Tibial nerve (tissue), 4 donors: ENCODE data around the gene PPARGC1A. TPM values are rescaled to one million over a fixed set of nuclear protein-coding genes. Genes with fewer than 3 reads are reported as not detected.
A peak's percentile ranks its signal among the peaks of the same experiment; 100 is the strongest.

Source experiments
- DNase-seq, 2 donors: peaks; one replicate each; pipeline ENCODE4 v3.0.0-alpha.2; 2019; ENCODE audit warnings: low spot score in 2 of 2
- H3K27ac ChIP-seq, 4 donors: fragments of 200-600 bp; sonication (generic) in 3 of 4; one replicate each; pipeline ENCODE4 v1.5.1; 2017 to 2019; ENCODE audit warnings: mild to moderate bottlenecking in 1 of 4
- H3K27me3 ChIP-seq, 2 donors: fragments of 200-600 bp; sonication (generic) in 1 of 2; one replicate each; pipeline versions ENCODE4 v1.5.1 to v1.6.0; 2017 to 2019
- H3K36me3 ChIP-seq, 3 donors: fragments of 200-600 bp; sonication (generic); one replicate each; pipeline ENCODE4 v1.5.1; 2018 to 2019
- H3K4me1 ChIP-seq, 4 donors: fragments of 200-600 bp; sonication (generic) in 3 of 4; one replicate each; pipeline ENCODE4 v1.5.1; 2017 to 2019
- H3K4me3 ChIP-seq, 4 donors: fragments of 200-600 bp; sonication (generic) in 3 of 4; one replicate each; pipeline ENCODE4 v1.5.1; 2017 to 2019; ENCODE audit warnings: mild to moderate bottlenecking in 1 of 4, moderate library complexity in 1 of 4
- H3K9me3 ChIP-seq, 4 donors: fragments of 200-600 bp; sonication (generic) in 3 of 4; one replicate each; pipeline ENCODE4 v1.5.1; 2017 to 2019
- CTCF ChIP-seq, 5 experiments: fragments of 200-600 bp in 3 of 5; fragments of 450-650 bp in 2 of 5; sonication (generic) in 3 of 5; IDR thresholded peaks; one replicate each; pipeline ENCODE4 v1.5.1; 2016 to 2019; ENCODE audit warnings: antibody characterized with exemption in 5 of 5, mild to moderate bottlenecking in 3 of 5, moderate library complexity in 2 of 5
- EP300 ChIP-seq, 2 donors: sonication (generic); formaldehyde crosslinking; IDR thresholded peaks; one replicate each; pipeline ENCODE4 v1.6.1; 2017; ENCODE audit warnings: antibody characterized with exemption in 2 of 2, mild to moderate bottlenecking in 1 of 2
- POLR2A ChIP-seq, 2 donors: fragments of 450-650 bp; IDR thresholded peaks; one replicate each; pipeline ENCODE4 v1.6.1; 2017; ENCODE audit warnings: antibody characterized with exemption in 2 of 2, mild to moderate bottlenecking in 2 of 2, moderate library complexity in 2 of 2
- WGBS, 2 donors: methylation state at CpG; one replicate each; pipeline ENCODE4 v1.1.5; 2018; 5-methylcytosine and 5-hydroxymethylcytosine counted together
- total RNA-seq, 4 donors: library from RNA; depleted of rRNA; stranded (reverse); fragments of >200 nt; gene quantifications; one replicate each; pipeline ENCODE4 v1.1.0, GENCODE V29; 2016

The PPARGC1A gene
- total RNA-seq, 4 donors from 2014 or later: 4.6 to 14.7 (median 6.8) TPM

DNA sequence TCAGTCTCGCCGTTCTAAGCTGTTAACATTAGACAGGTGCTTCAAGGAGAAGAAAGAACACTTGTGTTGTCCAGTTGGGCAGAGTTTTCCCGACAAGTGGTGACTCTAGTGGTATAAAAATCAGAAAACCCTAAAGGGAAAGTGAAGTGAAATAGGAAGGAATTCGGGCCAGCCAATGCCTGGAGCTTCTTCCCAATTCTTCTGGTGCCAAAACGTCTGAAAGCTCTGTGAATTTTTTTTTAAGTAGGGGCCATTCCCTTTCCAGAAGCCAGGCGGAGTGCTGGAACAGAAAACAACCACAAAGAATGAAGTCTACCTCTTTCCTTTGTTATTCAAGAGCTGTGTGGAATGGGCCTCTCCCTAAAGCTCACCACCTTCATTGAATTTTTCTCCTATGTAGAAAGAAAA is 43.1 kb upstream of the PPARGC1A start:
- H3K27me3 ChIP-seq: no peaks in the 10 kb centered on the region
- TF ChIP-seq CTCF (IDR thresholded peaks at IDR 0.05) (peak in 4 of 5 experiments; percentile 19 to 42 (median 24)), POLR2A (IDR thresholded peaks at IDR 0.05) (no peak), EP300 (IDR thresholded peaks at IDR 0.05) (no peak)
- DNase-seq: no peak
- H3K27ac ChIP-seq: peak overlapping the region in 2 of 4 donors; percentile 15 to 69
- H3K9me3 ChIP-seq: no peaks in the 10 kb centered on the region
- no peak overlapping the region for H3K4me3 ChIP-seq
- WGBS, 2 donors: 49 to 51% methylated on average over 6 of the region's 6 CpGs
- no peaks in the 10 kb centered on the region for H3K36me3 ChIP-seq
- H3K4me1 ChIP-seq: peaks cover 0 to 32% (median 3%) of the 10 kb centered on the region in 4 donors

- no peaks in the 10 kb centered on the region for H3K9me3 ChIP-seq
- WGBS, 2 donors: 70 to 72% methylated on average over 4 of the region's 4 CpGs
- no peak for TF ChIP-seq EP300 (IDR thresholded peaks at IDR 0.05)
- TF ChIP-seq CTCF (IDR thresholded peaks at IDR 0.05): no peak
- TF ChIP-seq POLR2A (IDR thresholded peaks at IDR 0.05): no peak
- DNase-seq: no peak
- H3K4me3 ChIP-seq: no peak overlapping the region
- H3K36me3 ChIP-seq: no peaks in the 10 kb centered on the region
- H3K27me3 ChIP-seq: no peaks in the 10 kb centered on the region
- peak overlapping the region in 2 of 4 donors; percentile 11 to 69 for H3K27ac ChIP-seq
- peaks cover 0 to 32% (median 3%) of the 10 kb centered on the region in 4 donors for H3K4me1 ChIP-seq
These were observed 42.3 kb upstream of the PPARGC1A start for GRCh38 chr4:23932186-23932585.

DNA sequence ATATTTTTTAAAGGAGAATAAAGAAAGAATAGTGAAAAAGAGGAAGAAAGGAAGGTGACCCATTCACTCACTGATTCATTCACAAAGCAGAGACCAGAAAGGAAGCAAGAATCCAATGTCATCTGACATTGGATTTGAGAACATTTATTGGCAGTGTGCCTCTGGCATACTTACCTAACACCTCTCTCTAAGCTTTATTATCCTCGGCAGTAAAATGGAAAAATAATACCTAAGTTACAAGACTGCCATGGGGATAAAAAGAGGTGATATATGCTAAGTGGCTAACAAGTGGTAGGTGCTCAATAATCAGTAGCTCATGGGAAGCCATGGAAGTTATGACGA is 41.6 kb upstream of the PPARGC1A start:
- TF ChIP-seq CTCF (IDR thresholded peaks at IDR 0.05) (no peak), EP300 (IDR thresholded peaks at IDR 0.05) (no peak), POLR2A (IDR thresholded peaks at IDR 0.05) (no peak)
- Histone ChIP-seq H3K27ac (peak overlapping the region in 1 of 4 donors; percentile 8), H3K4me3 (no peak overlapping the region)

DNA sequence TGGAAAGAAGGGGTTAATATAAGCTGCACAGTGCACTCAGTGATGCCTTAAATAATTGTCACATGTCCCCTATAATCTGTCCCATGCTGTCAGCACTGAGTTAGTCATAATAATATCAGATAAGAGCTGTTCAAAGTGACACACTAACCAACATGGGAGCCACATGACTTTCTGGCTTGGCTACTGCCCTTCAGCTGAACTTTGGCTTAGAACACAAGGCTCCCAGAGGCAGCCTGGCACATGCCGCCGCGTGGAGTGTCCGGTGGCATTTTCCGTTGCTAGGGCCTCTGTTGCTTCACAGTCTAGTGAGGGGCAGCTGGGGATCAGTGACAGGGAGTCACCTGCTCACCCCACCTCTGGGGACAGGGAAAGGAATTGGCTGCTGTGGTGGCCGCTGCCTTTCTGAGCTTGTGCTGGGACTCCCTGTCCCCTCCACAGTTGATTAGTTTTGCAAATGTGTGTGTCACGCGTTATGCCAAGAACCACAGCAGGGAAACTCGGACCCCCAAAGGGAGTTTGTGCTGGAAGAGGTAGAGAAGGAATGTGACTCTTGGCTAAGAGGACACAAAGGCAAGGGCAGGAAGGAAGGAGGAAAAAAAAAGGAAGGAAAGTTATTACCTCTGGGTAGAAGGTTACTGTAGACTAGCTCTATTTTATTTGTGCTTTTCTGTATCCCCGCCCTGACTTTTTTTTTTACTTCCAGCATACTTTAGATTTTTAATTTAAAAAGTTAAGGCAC is 41.1 kb upstream of the PPARGC1A start:
- Histone ChIP-seq H3K36me3 (no peaks in the 10 kb centered on the region), H3K27me3 (no peaks in the 10 kb centered on the region), H3K9me3 (no peaks in the 10 kb centered on the region), H3K4me3 (no peak overlapping the region), H3K27ac (peak overlapping the region in 2 of 4 donors; percentile 8 to 10), H3K4me1 (peaks cover 0 to 32% (median 3%) of the 10 kb centered on the region in 4 donors)
- 43 to 44% methylated on average over 9 to 10 of the region's 10 CpGs for WGBS, 2 donors
- peak; percentile 16 to 32 for DNase-seq
- TF ChIP-seq POLR2A (IDR thresholded peaks at IDR 0.05) (no peak), EP300 (IDR thresholded peaks at IDR 0.05) (peak in 1 of 2 donors; percentile 62)

More for the DNA sequence above, 41.6 kb upstream of the PPARGC1A start:
- no peak for DNase-seq
- 46 to 47% methylated on average over 2 of the region's 2 CpGs for WGBS, 2 donors
- H3K27me3 ChIP-seq: no peaks in the 10 kb centered on the region
- no peaks in the 10 kb centered on the region for H3K36me3 ChIP-seq
- H3K4me1 ChIP-seq: peaks cover 0 to 32% (median 3%) of the 10 kb centered on the region in 4 donors
- H3K9me3 ChIP-seq: no peaks in the 10 kb centered on the region

- no peak for DNase-seq
- H3K9me3 ChIP-seq: no peaks in the 10 kb centered on the region
- TF ChIP-seq EP300 (IDR thresholded peaks at IDR 0.05) (no peak), POLR2A (IDR thresholded peaks at IDR 0.05) (no peak), CTCF (IDR thresholded peaks at IDR 0.05) (no peak)
- WGBS, 2 donors: 68 to 75% methylated on average over 3 of the region's 3 CpGs
- peaks cover 0 to 21% (median 3%) of the 10 kb centered on the region in 4 donors for H3K4me1 ChIP-seq
- H3K27me3 ChIP-seq: no peaks in the 10 kb centered on the region
- no peak overlapping the region for H3K27ac ChIP-seq
- H3K36me3 ChIP-seq: no peaks in the 10 kb centered on the region
- no peak overlapping the region for H3K4me3 ChIP-seq
These were observed 39.4 kb upstream of the PPARGC1A start for GRCh38 chr4:23929248-23929647.
